ENCODE results near the gene CNOT9.

Gene CNOT9

GRCh38 chr2:218570850-218571249 lies 2.2 kb downstream of the CNOT9 start:
- H3K4me3 ChIP-seq (replicated peaks in 1 of 2; ENCODE audit: low read depth in 2 of 2, low read length in 2 of 2): peak overlapping the region in 1 of 2 donors; percentile 83
- peak; percentile 17 to 64 for DNase-seq (ENCODE audit: low read depth in 2 of 2)
- TF ChIP-seq, protein P1, sequence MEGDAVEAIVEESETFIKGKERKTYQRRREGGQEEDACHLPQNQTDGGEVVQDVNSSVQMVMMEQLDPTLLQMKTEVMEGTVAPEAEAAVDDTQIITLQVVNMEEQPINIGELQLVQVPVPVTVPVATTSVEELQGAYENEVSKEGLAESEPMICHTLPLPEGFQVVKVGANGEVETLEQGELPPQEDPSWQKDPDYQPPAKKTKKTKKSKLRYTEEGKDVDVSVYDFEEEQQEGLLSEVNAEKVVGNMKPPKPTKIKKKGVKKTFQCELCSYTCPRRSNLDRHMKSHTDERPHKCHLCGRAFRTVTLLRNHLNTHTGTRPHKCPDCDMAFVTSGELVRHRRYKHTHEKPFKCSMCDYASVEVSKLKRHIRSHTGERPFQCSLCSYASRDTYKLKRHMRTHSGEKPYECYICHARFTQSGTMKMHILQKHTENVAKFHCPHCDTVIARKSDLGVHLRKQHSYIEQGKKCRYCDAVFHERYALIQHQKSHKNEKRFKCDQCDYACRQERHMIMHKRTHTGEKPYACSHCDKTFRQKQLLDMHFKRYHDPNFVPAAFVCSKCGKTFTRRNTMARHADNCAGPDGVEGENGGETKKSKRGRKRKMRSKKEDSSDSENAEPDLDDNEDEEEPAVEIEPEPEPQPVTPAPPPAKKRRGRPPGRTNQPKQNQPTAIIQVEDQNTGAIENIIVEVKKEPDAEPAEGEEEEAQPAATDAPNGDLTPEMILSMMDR (IDR thresholded peaks at IDR 0.05; ENCODE audit: low read depth, low read length): no peak

DNA sequence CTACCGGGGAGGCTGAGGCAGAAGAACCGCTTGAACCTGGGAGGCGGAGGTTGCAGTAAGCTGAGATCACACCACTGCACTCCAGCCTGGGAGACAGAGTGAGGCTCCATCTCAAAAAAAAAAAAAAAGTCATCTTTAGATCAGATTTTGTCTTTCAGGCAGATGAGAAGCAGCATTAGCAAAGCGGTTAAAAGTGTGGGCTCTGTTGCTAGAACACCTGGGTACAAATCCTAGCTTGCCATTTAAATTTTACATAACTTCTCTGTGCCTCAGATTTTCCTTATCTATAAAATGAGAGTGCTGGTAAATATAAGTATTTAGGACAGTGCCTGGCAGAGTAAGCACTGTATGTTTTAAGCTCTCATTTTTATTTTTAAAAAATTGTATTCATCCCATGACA lies 8.2 kb downstream of the CNOT9 start:
- DNase-seq (ENCODE audit: low read depth in 2 of 2): no peak
- TF ChIP-seq, protein P1 (IDR thresholded peaks at IDR 0.05; ENCODE audit: low read depth, low read length): no peak
- H3K4me3 ChIP-seq (replicated peaks in 1 of 2; ENCODE audit: low read depth in 2 of 2, low read length in 2 of 2): no peak overlapping the region

- no peak overlapping the region for H3K4me3 ChIP-seq (replicated peaks in 1 of 2; ENCODE audit: low read depth in 2 of 2, low read length in 2 of 2)
- DNase-seq (ENCODE audit: low read depth in 2 of 2): no peak
- TF ChIP-seq, protein P1 (IDR thresholded peaks at IDR 0.05; ENCODE audit: low read depth, low read length): no peak
These were observed 9.0 kb downstream of the CNOT9 start for GRCh38 chr2:218577482-218578220.

DNA sequence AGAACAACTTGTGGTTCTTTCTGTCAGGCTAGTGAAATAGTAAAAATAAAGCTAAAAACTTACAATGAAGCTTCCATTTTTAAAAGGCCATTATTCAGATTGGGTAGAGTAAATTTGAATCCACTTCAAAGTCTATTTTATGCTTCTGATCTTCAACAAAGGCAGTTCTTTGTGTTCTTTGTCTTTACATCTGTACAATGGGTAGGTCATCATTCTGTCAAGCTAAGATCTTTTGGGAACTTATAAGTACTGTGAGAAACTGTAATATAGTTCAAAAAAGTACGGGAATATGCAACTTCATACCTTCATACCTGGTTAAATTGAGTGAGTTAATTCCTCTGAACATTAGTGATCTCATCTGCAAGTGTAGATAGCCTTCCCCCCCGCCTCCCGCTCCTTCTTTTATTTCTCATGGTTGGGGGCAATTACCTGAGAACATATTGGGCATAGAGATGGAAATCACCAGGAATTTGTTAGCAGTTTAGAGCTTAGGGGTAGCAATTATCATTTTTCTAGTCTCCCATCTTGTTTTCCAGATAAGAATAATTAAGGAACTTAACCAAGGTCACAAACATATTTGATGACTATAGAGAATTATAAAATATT lies 9.7 kb downstream of the CNOT9 start:
- H3K4me3 ChIP-seq (replicated peaks in 1 of 2; ENCODE audit: low read depth in 2 of 2, low read length in 2 of 2): no peak overlapping the region
- TF ChIP-seq, protein P1 (IDR thresholded peaks at IDR 0.05; ENCODE audit: low read depth, low read length): no peak
- no peak for DNase-seq (ENCODE audit: low read depth in 2 of 2)

DNA sequence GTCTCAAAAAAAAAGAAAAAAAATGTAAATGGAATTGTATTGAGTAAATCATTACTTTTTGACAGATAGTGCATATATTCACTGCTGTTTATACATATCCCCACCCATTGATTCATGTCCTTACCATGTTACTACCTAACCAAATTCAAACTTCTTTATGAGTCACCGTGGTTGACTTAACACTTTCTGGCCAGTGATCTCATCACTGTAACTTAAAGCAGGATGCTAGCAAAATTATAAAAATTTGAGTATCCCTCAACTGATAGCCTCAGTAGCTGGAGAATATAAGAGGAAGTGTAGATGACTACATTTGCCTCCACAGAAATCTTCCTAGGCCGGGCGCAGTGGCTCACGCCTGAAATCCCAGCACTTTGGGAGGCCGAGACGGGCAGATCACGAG lies 13.4 kb downstream of the CNOT9 start:
- DNase-seq (ENCODE audit: low read depth in 2 of 2): peak in 1 of 2 donors; percentile 84
- H3K4me3 ChIP-seq (replicated peaks in 1 of 2; ENCODE audit: low read depth in 2 of 2, low read length in 2 of 2): no peak overlapping the region
- TF ChIP-seq, protein P1 (IDR thresholded peaks at IDR 0.05; ENCODE audit: low read depth, low read length): no peak

DNA sequence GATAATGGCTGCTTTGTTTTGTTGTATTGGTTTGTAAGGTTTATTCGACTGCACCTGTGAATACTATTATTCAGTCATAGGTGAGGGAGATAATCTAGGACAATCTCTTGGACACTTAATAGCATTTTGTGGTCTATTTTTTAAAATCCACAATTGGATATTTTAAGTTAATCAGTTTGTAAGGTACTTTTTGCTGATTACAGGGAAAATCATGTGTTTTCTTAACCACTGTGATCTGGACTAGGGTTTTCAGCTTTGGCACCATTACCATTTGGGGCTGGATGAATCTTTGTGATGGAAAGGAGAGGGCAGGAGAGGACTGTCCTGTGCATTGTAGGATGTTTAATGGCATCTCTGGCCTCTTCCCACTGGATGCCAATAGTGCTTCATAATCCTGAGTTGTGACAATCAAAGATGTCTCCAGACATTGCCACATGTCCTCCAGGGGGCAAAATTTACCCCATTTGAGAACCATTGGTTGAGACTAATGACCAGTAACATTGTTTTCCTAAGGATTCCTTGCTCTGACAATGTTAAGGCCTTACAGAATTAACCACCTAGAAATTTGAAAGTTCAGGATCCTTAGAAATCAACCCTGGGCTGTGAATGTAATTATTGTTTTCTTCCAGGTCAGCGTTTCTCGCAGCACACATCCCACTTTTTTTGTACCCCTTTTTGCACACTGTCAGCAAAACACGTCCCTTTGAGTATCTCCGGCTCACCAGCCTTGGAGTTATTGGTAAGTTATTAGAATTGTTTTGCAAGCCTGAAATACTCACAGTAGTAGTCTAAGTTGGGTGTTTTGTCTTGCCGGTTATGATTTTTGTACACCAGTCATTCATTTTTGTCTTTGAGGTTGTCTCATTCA lies 15.6 kb downstream of the CNOT9 start:
- TF ChIP-seq, protein P1 (IDR thresholded peaks at IDR 0.05; ENCODE audit: low read depth, low read length): no peak
- no peak for DNase-seq (ENCODE audit: low read depth in 2 of 2)
- H3K4me3 ChIP-seq (replicated peaks in 1 of 2; ENCODE audit: low read depth in 2 of 2, low read length in 2 of 2): no peak overlapping the region

Measured in cardiac fibroblast (primary cell).